HepG2 (cell line): ENCODE results near the gene STARD5. TPM values are rescaled to one million over a fixed set of nuclear protein-coding genes. Genes with fewer than 3 reads are reported as not detected.
A peak's percentile ranks its signal among the peaks of the same experiment; 100 is the strongest.

ENCODE experiments used
- ATAC-seq: fragments of 200-7000 bp; cut with Tn5 transposase; 3 replicates; pipeline ENCODE4 v1.9.1; 2020; ENCODE audit warnings: mild to moderate bottlenecking, moderate library complexity
- BruUV-seq: library from RNA; stranded (reverse); fragments of 400-500 nt; replicated peaks from 2 replicates; lab custom pipeline; 2021; lab: Mats Ljungman, UMichigan
- CTCF ChIA-PET: fragments of 300-600 bp; formaldehyde crosslinking; extraction: SDS; loops from one replicate; lab custom pipeline; 2021; ENCODE audit warnings: low total read pairs, inconsistent platforms, low intra/inter-chr PET ratio; lab: Yijun Ruan, JAX
- POLR2A ChIA-PET: fragments of 350-600 bp; sonication (Branson Sonifier 250); formaldehyde crosslinking; loops from one replicate; lab custom pipeline; 2020; ENCODE audit warnings: antibody characterized with exemption, inconsistent platforms; lab: Yijun Ruan, JAX
- DNase-seq: peaks from one replicate; pipeline ENCODE4 v3.0.0-alpha.2; 2015; ENCODE audit warnings: low spot score
- FAIRE-seq: peaks from 3 replicates; lab custom pipeline; 2011; peaks lifted over from hg19 to GRCh38; lab: Jason Lieb, UNC
- H2AFZ ChIP-seq: one replicate; pipeline ENCODE4 v1.6.1; 2011; ENCODE audit warnings: low read length, inconsistent platforms
- H3K27ac ChIP-seq: fragments of 300-600 bp; 3 replicates; pipeline ENCODE4 v1.8.0; 2011; ENCODE audit warnings: mixed run types, mild to moderate bottlenecking, mixed read lengths, low read length, inconsistent platforms; ENCODE audit not compliant: insufficient read depth; ENCODE audit errors: extremely low read length
- H3K27me3 ChIP-seq, 2 experiments: fragments of 200-600 bp in 1 of 2; 2 replicates in 1 of 2; 3 replicates in 1 of 2; pipeline versions ENCODE4 v1.6.0 to v1.8.0; 2011; ENCODE audit warnings: low read length in 2 of 2, mild to moderate bottlenecking in 2 of 2, moderate library complexity in 2 of 2, inconsistent platforms in 1 of 2; ENCODE audit not compliant: insufficient read depth in 2 of 2, control insufficient read depth in 1 of 2
- H3K36me3 ChIP-seq, 2 experiments: fragments of 200-600 bp in 1 of 2; replicated peaks in 1 of 2; 2 replicates in 1 of 2; 3 replicates in 1 of 2; pipeline versions ENCODE4 v1.5.1 to v1.8.0; 2011; ENCODE audit warnings: low read length in 2 of 2, inconsistent platforms in 1 of 2; ENCODE audit not compliant: insufficient read depth in 2 of 2, control insufficient read depth in 1 of 2
- H3K4me1 ChIP-seq: 2 replicates; pipeline ENCODE4 v1.5.1; 2012; ENCODE audit warnings: low read length, inconsistent platforms; ENCODE audit not compliant: insufficient read depth
- H3K4me2 ChIP-seq: 2 replicates; pipeline ENCODE4 v1.6.0; 2011; ENCODE audit warnings: low read depth, low read length, inconsistent platforms
- H3K4me3 ChIP-seq, 3 experiments: fragments of 200-600 bp in 1 of 3; sonication (generic), shearing (Covaris generic) in 1 of 3; replicated peaks in 1 of 3; 2 replicates each; pipeline ENCODE4 v1.5.1; 2011 to 2016; ENCODE audit warnings: low read length in 3 of 3, inconsistent platforms in 2 of 3, low read depth in 2 of 3, mild to moderate bottlenecking in 2 of 3, control low read depth in 1 of 3, mixed read lengths in 1 of 3; ENCODE audit not compliant: insufficient read depth in 1 of 3
- H3K79me2 ChIP-seq: one replicate; pipeline ENCODE4 v1.6.1; 2011; ENCODE audit warnings: low read length, inconsistent platforms; ENCODE audit not compliant: insufficient read depth
- H3K9ac ChIP-seq: 2 replicates; pipeline ENCODE4 v1.6.0; 2011; ENCODE audit warnings: mild to moderate bottlenecking, low read depth, low read length, inconsistent platforms; ENCODE audit not compliant: insufficient read depth
- H3K9me3 ChIP-seq: 2 replicates; pipeline ENCODE4 v1.5.1; 2012; ENCODE audit warnings: mild to moderate bottlenecking, low read length
- H4K20me1 ChIP-seq: 2 replicates; pipeline ENCODE4 v1.6.0; 2011; ENCODE audit warnings: inconsistent platforms, mild to moderate bottlenecking, low read length, moderate library complexity; ENCODE audit not compliant: insufficient read depth
- ETV5 ChIP-seq: IDR thresholded peaks from 2 replicates; pipeline ENCODE4 v1.6.1; 2018; ENCODE audit warnings: missing biosample characterization, missing genetic modification reagents, inconsistent platforms, borderline replicate concordance
- WGBS: methylation state at CpG from one replicate; pipeline ENCODE4 v1.1.6; 2017; ENCODE audit warnings: low lambda C conversion rate; 5-methylcytosine and 5-hydroxymethylcytosine counted together
- in situ Hi-C: cut with HindIII; loops from 2 replicates; pipeline ENCODE4 v1.10.0; 2017; ENCODE audit warnings: low pct_unique_long_range_greater_than_20kb; ENCODE audit not compliant: extremely low pct_ligation_motif_present
- intact Hi-C: fragments of 100-400 bp; cut with micrococcal nuclease; formaldehyde crosslinking; loops from one replicate; pipeline ENCODE4 v1.10.0; 2022; ENCODE audit not compliant: unreplicated experiment
- polyA plus RNA-seq, 8 experiments: library from polyadenylated mRNA; depleted of rRNA in 3 of 8; stranded (reverse) in 7 of 8; unstranded in 1 of 8; fragments of >200 nt; fragmentation: Illumina TruSeq in 4 of 8; extraction: Trizol in 4 of 8; gene quantifications; 2 replicates each; pipeline versions ENCODE4 v1.2.1 to v1.2.3, GENCODE V29; 2011 to 2016; ENCODE audit warnings: low read depth in 4 of 8, missing spikeins in 1 of 8, mixed read lengths in 1 of 8; ENCODE audit not compliant: insufficient read depth in 1 of 8
- total RNA-seq, 5 experiments: library from RNA; depleted of rRNA; stranded (reverse); fragments of >200 nt; fragmentation: Illumina TruSeq; extraction: Trizol; gene quantifications; 2 replicates each; pipeline ENCODE4 v1.2.3, GENCODE V29; 2016; ENCODE audit warnings: low read depth in 1 of 5
- TF ChIP-seq, protein P1 (sequence below): sonication (generic); formaldehyde crosslinking; IDR thresholded peaks from 2 replicates; pipeline ENCODE4 v1.4.0; 2020; ENCODE audit warnings: mild to moderate bottlenecking, missing genetic modification reagents, borderline replicate concordance
- TF ChIP-seq, protein P2 (sequence below): sonication (generic); formaldehyde crosslinking; IDR thresholded peaks from 2 replicates; pipeline ENCODE4 v1.5.0; 2020; ENCODE audit warnings: mild to moderate bottlenecking, missing genetic modification reagents, moderate library complexity

The STARD5 gene
- total and polyA plus RNA-seq, 2 of the 13 experiments (the other 11 are each of a cell fraction or from before 2014, with no cell fraction given) = 3.1 to 3.5 TPM

DNA sequence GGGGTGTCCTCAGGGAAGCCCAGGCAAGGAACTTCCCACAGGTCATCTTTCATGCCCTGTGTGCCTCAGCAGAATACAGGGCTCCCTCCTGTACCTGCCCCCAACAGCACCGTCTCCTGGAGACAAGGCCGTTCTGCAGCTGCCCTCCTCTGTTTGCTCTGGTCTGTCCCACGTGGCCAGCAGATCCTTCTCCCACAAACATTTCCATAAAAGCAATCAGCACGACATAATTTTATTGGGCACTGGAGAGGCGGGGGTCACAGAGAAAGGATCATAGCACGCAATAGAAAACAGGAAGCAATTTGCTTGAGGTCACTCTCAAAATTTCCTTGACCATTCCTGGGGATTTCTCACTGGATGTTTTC is 29.4 kb downstream of the STARD5 start:
- BruUV-seq = no TSS peak
- H3K27ac ChIP-seq = no peak overlapping the region
- H2AFZ ChIP-seq = no peak overlapping the region
- TF ChIP-seq, protein P1, sequence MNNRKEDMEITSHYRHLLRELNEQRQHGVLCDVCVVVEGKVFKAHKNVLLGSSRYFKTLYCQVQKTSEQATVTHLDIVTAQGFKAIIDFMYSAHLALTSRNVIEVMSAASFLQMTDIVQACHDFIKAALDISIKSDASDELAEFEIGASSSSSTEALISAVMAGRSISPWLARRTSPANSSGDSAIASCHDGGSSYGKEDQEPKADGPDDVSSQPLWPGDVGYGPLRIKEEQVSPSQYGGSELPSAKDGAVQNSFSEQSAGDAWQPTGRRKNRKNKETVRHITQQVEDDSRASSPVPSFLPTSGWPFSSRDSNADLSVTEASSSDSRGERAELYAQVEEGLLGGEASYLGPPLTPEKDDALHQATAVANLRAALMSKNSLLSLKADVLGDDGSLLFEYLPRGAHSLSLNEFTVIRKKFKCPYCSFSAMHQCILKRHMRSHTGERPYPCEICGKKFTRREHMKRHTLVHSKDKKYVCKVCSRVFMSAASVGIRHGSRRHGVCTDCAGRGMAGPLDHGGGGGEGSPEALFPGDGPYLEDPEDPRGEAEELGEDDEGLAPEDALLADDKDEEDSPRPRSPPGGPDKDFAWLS (CRISPR knock-in tag) = no peak
- no peak for TF ChIP-seq ETV5 (CRISPR knock-in tag)
- TF ChIP-seq, protein P2, sequence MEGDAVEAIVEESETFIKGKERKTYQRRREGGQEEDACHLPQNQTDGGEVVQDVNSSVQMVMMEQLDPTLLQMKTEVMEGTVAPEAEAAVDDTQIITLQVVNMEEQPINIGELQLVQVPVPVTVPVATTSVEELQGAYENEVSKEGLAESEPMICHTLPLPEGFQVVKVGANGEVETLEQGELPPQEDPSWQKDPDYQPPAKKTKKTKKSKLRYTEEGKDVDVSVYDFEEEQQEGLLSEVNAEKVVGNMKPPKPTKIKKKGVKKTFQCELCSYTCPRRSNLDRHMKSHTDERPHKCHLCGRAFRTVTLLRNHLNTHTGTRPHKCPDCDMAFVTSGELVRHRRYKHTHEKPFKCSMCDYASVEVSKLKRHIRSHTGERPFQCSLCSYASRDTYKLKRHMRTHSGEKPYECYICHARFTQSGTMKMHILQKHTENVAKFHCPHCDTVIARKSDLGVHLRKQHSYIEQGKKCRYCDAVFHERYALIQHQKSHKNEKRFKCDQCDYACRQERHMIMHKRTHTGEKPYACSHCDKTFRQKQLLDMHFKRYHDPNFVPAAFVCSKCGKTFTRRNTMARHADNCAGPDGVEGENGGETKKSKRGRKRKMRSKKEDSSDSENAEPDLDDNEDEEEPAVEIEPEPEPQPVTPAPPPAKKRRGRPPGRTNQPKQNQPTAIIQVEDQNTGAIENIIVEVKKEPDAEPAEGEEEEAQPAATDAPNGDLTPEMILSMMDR = peak; percentile 14; the same call in 1 of the 2 replicates
- POLR2A ChIA-PET = no interaction called here
- H3K27me3 ChIP-seq = peaks cover 0 to 22% of the 10 kb centered on the region in 2 experiments; a peak in 2 of 5 replicates
- no peak overlapping the region for H3K4me2 ChIP-seq
- no peaks in the 10 kb centered on the region for H3K79me2 ChIP-seq
- 16% methylated on average over 4 of the region's 6 CpGs for WGBS
- peak; percentile 76 for ATAC-seq
- in situ Hi-C loops (no loop called here), intact Hi-C loops (no loop called here)
- no peak for DNase-seq
- no peaks in the 10 kb centered on the region for H3K36me3 ChIP-seq
- no peaks in the 10 kb centered on the region; the same call in 1 of the 2 replicates for H4K20me1 ChIP-seq
- no peaks in the 10 kb centered on the region for H3K9me3 ChIP-seq
- CTCF ChIA-PET = no interaction called here
- no peaks in the 10 kb centered on the region for H3K4me1 ChIP-seq
- H3K4me3 ChIP-seq = no peak overlapping the region
- H3K9ac ChIP-seq = no peak overlapping the region
- FAIRE-seq = no peak
